Measurements from ENCODE around the gene TBC1D24.

Gene TBC1D24

DNA sequence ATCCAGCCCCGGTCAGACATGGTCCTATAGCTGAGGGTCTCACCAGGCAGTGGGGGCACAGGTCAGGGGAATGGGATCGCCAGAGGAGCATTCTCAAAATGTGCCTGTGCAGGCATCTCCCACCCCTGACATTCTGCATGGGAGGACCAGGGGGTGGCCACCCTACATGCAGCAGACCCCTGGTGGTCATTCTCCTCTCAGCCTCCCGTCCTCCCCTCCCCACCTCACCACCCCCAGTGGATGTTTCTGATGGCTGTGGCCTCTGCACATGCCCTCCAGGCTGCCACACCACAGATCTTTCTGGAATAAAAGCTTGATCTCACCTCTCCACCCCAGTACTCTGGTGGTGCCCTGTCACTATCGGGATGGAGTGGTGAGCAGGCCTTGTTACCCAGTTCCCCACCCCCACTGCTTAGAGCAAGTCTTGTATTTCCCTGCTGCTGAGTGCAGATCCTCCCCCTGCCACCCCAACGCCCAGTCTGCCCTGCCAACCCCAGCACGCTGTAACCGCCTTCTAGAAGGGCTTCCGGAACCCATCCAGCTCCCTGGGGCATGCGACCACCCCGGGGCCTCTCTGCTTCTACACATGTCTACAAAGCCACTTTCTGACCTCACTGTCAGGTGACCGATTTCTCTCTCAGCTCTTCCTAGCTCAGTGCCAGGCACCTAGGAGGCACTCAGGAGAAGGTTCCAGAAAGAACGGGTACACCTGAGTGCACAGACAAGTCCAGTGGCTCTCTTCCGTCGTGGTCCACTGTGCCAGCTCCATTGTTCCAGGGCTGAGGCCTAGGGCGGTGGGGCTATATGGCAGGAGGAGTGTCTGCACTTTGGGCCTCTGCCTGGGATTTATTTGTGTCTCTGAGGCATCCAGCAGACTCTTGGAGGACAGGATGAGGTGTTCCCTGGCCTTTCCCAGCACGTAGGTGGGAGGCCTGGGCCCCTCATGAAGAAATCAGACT lies 9.3 kb downstream of the TBC1D24 start:
- no peak for DNase-seq

DNA sequence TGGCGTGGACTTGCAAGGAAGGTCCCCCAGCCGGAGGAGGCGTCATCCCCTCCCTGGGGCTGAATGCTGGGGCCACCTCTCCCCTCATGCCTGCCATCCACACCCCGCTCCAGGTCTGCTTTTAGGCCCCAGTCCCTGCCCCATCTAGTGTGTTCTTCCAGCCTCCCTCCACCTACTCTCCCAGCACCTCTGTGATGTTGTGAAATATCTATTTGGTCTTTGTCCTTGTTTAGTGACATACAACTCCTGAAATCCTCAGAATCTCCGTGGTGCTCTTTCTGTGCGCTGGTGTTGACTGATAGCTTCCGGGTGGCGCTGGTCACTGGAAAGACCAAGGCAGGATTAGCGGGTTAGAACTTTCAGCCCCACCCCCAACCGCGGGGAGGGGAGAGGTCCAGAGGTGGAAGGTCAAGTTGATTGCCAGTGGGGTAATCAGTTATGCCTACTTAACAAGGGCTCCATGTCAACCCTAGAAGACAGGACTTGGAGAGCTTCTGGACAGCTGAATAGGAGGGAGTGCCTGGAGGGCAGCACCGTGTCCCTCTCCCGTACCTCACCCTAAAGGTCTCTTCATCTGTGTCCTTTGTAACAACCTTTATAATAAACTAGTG lies 10.1 kb downstream of the TBC1D24 start:
- no peak for DNase-seq

DNA sequence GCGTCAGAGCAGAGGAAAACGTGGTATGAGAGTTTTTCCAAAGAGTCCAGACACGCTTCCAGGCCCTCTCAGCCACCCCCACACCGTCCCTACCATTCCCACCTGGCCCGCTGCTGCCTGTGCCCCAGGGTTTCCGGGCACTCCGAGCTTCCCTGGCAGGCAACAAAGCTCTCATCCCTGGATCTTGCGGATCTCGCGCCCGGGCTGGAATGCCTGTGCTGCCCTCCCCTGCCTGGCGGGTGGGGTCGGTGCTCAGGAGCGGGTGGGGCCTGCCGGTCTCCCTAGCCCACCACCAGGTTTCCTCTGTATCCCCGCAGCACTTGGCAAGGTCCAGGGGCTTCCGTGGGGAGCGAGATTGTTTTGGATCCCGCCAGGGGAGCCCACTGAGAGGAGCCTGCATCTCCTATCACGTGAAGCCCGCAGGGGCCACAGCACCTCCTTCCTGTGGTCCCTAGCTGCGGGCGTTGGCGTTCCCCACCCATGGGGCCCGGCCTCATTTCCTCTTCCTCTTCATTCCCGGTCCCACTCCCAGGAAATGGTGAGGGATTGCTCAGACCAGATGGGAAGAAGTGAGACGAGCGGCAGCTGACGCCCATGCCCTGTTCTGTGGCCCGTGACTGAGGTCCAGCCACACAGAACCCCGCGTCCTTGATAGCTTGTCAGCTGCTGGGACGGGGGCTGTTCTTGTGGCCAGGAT lies 11.0 kb downstream of the TBC1D24 start:
- DNase-seq: no peak

- DNase-seq: peak; percentile 75
These were observed 12.0 kb downstream of the TBC1D24 start for GRCh38 chr16:2486645-2487516.

- no peak for DNase-seq
These were observed 12.6 kb downstream of the TBC1D24 start for GRCh38 chr16:2487517-2487842.

- DNase-seq: no peak
These were observed 13.1 kb downstream of the TBC1D24 start for GRCh38 chr16:2487903-2488531.

DNA sequence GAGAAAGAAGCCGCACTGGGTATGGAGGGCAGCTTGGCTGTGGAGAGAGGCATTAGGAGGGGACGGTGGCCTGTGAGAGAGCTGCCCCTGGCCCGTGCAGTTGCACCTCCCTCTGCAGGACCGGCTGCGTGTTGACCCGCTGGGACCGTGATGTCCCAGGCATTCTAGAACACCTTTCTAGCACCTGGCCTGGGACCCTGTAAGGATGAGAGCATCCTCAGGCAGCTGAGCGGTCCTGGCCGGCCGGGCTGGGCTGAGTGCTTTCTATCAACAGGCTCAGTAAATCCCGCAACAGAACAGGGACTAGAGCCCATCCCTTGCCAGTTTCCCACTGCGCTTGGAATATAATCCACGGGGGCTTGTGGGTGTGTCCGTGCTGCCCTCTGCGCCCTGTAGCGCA lies 14.7 kb downstream of the TBC1D24 start:
- no peak for DNase-seq

- DNase-seq: no peak
These were observed 15.5 kb downstream of the TBC1D24 start for GRCh38 chr16:2490190-2491105.

DNA sequence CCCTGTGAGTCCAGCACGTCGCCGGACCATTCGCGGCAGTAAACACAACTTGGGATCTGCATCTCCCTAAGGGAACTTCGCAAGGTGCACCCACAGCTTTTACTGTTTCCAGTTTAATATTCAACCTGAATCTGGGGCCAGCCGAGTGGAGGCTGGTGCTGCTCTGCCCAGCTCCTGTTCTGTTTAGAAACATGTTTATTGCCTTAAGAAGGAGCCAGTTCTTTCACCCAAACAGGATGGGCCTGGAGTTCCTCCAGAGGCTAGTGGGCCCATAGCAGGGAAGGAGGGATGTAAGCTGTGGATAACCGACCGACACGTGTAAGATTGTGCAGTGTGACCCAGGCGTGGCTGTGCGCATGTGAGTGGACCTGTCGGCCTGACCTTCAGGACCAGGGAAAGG lies 17.4 kb downstream of the TBC1D24 start:
- no peak for DNase-seq

- no peak for DNase-seq
These were observed 18.7 kb downstream of the TBC1D24 start for GRCh38 chr16:2493605-2494004.

GRCh38 chr16:2494616-2495015 lies 19.7 kb downstream of the TBC1D24 start:
- DNase-seq: no peak

DNA sequence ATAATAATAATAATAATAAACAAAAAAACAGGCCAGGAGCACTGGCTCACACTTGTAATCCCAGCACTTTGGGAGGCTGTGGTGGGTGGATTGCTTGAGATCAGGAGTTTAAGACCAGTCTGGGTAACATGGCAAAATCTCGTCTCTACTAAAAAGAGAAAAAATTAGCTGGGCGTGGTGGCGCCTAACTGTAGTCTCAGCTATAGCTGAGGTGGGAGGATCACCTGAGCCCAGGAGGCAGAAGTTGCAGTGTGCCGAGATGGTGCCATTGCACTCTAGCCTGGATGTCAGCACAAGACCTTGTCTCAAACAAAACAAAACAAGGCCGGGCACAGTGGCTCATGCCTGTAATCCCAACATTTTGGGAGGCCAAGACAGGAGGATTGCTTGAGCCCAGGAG lies 20.1 kb downstream of the TBC1D24 start:
- DNase-seq: no peak

GRCh38 chr16:2496223-2497115 lies 21.5 kb downstream of the TBC1D24 start:
- no peak for DNase-seq

GRCh38 chr16:2497116-2497630 lies 22.2 kb downstream of the TBC1D24 start:
- DNase-seq: no peak

GRCh38 chr16:2497695-2498484 lies 23.0 kb downstream of the TBC1D24 start:
- DNase-seq: no peak

DNA sequence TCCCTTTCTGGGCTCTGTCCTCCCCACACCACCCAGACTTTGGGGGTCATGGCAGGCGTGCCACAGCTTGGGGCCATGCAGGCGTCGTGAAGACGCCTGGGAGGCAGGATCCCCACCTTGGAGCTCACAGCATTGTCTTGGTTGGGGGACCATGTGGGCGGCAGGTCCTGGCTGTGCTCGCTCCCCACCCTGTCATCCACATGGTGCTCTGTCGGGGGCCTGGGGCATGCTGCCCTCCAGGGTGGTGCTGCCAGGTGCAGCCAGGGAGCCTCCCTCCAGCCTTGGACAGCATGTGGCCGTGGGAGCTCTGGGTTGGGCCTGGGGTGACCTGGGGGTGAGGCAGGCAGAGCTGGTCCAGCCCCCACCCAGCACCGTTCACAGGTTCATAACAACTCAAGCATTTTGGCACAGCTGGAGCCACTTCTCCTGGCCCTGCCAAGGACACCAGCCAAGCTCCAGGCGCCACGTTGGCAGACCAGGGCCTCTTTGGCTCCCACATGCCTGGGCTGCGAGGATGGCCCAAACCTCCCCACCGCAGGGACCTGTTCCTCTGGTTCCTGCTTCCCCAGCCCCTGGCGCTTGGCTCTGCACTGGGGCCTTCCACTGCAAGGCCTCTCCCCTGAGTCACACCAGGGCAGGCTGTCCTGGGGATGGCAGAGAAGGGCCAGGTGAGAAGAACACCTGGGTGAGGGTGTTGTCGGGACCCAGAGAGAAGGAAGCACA lies 23.8 kb downstream of the TBC1D24 start:
- DNase-seq: no peak

GRCh38 chr16:2499454-2499853 lies 24.5 kb downstream of the TBC1D24 start:
- no peak for DNase-seq

- DNase-seq: no peak
These were observed 25.0 kb downstream of the TBC1D24 start for GRCh38 chr16:2499890-2500429.
